Liver (tissue), 3 donors: ENCODE measurements around the gene ZNF697.

Experiments used
- GABPA ChIP-seq, 2 donors: IDR thresholded peaks in 1 of 2; conservative IDR thresholded peaks in 1 of 2; 2 replicates each; pipeline ENCODE4 v1.6.1; 2016; ENCODE audit warnings: antibody characterized with exemption in 2 of 2, mild to moderate bottlenecking in 1 of 2, moderate library complexity in 1 of 2
- JUND ChIP-seq, 2 donors: IDR thresholded peaks; 2 replicates each; pipeline ENCODE4 v1.6.1; 2016; ENCODE audit warnings: antibody characterized with exemption in 2 of 2
- TAF1 ChIP-seq: conservative IDR thresholded peaks from 2 replicates; pipeline ENCODE4 v1.6.1; 2016; ENCODE audit warnings: antibody characterized with exemption, mild to moderate bottlenecking
- TF ChIP-seq, protein P1 (sequence below): fragments of 150-350 bp; IDR thresholded peaks from 2 replicates; pipeline ENCODE4 v1.5.1; 2017; ENCODE audit warnings: improper control_type of control experiment, low read depth, low read length; ENCODE audit not compliant: missing input control
- TF ChIP-seq, protein P2 (sequence below): IDR thresholded peaks from 2 replicates; pipeline ENCODE4 v1.6.1; 2016; ENCODE audit warnings: antibody characterized with exemption
- donor health status: healthy.
- donor health status: healthy.

DNA sequence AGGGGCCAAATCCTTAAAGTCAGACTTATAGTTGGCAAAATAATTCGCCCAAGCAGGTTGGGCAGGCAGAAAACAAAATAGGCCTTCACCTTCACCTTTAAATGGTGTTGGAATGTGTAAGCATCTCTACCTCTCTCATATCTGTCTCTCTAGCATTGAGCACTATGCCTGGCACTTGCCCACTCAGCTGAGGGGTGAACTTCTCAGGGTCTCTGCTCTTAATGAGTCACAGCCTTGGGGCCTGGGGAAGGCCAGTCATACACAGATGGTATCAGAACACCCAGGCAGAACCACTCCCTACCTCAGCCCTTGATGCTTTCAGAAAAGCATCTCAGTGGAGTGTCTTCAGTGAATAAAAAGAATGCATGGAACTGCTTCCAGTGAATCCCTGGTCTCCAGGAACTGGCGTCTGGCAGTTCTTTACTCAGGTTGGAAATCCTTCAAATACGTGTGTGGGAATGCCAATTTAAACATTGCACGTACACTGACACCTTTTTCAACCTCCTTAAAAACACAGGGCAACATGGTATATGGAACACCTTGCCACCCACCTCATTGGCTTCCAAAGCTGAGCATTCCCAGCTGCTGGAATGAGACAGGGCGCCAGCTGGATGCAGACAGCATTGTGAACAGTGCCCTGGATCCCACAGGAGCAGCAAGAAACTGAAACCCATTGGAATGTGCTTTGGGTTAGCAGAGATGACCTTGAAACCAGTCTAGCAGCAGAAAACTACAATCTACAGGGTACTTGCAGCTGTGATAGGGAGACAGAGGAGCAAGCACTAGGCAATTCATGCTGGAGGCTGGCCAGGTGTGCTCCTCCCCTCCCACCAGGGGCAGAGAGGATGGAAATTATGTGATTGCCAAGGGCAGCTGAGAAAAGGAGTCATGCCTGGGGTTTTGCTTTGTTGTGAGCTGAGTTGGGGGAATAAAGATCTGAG is 30.0 kb downstream of the ZNF697 start:
- TF ChIP-seq JUND (IDR thresholded peaks at IDR 0.05) (no peak), TAF1 (no peak), GABPA (IDR thresholded peaks at IDR 0.05 in 1 of 2, conservative IDR thresholded peaks at IDR 0.05 in 1 of 2) (no peak)
- TF ChIP-seq, protein P1, sequence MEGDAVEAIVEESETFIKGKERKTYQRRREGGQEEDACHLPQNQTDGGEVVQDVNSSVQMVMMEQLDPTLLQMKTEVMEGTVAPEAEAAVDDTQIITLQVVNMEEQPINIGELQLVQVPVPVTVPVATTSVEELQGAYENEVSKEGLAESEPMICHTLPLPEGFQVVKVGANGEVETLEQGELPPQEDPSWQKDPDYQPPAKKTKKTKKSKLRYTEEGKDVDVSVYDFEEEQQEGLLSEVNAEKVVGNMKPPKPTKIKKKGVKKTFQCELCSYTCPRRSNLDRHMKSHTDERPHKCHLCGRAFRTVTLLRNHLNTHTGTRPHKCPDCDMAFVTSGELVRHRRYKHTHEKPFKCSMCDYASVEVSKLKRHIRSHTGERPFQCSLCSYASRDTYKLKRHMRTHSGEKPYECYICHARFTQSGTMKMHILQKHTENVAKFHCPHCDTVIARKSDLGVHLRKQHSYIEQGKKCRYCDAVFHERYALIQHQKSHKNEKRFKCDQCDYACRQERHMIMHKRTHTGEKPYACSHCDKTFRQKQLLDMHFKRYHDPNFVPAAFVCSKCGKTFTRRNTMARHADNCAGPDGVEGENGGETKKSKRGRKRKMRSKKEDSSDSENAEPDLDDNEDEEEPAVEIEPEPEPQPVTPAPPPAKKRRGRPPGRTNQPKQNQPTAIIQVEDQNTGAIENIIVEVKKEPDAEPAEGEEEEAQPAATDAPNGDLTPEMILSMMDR = no peak
- TF ChIP-seq, protein P2, sequence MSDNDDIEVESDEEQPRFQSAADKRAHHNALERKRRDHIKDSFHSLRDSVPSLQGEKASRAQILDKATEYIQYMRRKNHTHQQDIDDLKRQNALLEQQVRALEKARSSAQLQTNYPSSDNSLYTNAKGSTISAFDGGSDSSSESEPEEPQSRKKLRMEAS = no peak
